NCI-H526 treated with DMSO at 0.1 percent for 48 hours (cell line): ENCODE measurements around the gene ARSK.

Experiments
- DNase-seq: peaks from one replicate; lab custom pipeline; 2025; lab: John Stamatoyannopoulos, UW

The ARSK gene

DNA sequence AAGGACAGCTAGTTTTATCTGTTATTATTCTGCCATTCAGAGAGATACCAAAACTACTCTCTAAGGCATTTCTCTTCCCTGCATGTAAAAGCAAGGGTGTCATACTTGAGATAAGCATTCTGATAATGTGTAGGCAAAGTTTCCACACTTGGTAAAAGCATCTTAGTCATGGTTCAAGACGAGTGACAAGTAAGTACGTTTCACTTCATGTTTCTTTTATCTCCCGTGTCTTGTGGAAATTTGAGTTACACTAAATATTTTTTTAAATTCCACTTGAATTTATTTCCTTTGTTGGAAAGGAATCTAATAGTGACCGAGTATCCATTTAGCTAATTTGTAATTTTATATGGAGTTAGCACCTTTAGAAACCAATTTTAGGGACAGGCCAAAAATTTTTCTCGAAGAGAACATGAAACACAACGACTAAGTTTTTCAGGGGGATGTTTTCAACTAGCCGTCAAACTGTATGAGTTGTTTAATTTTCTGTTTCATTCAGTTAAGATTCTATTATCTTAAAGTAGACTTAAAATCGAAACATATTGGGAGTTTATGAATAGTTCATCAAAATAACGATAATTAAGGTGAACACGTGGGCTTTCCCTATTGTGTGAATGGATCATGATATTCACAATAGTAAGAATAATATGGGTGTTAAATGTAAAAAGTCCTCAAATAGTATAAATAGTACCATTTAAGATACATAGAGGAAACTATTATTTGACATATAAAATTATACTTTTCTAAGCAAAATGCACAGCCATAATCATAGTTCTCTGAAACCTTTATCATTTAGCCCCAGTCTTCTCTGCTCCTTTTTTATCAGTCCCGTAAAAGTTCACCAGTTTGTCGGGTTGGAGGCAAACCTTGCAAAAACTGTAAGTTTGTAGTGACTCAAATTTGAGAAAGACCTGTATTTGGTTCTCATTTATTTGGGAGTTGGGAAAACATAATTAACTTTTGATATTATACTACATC, 93.3 kb downstream of the ARSK start:
- no peak for DNase-seq

DNA sequence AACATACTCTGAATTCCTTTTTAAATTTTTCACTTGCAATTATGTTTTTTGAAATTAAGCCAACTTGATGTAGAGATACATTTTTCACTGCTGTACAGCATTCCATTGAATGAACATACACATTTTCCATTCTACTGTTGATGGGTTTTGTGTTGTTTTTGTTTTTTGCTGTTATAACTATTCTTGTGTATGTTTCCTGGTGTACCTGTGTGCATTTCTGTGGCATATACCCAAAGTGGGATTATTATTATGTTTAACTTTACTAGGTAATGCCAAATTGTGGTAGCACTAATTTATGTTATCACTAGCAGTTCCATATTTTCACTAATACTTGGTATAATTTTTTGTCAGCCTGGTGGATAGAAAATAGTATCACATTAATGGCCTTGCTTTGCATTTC, 94.4 kb downstream of the ARSK start:
- no peak for DNase-seq

DNA sequence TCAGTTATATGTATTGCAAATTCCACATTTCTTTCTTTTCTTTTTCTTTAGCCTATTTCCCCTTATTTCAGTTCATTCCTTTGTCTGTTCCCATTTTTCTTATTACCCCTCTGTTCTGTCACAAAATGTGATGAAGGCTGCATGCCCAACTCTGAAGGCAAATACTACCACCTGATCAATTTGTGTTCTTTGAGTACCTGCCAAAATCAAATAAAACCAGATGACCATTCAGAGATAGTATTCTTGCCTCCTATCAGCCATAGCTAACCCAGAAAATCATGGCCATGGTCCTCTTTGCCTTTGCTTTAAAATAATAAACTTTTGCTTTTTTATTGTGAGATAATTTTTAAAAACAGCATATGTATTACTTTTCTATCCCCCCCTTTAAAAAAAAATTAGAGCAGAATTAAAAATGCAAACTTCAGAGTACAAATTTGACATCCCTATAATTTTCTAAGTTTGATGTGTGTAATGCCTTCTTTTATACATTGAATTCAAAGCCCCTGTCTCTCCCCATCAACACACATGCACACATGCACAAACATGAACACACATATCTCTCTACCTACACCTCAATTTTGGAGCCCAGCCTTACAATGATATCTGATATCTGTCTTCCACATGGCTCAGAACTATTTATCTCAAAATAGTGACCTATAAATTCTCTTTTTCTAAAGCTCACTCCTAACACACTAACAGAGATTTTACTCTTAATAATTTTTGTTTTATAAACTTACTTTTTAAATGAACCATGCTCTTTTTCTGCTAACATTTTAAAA, 95.1 kb downstream of the ARSK start:
- DNase-seq = no peak

DNA sequence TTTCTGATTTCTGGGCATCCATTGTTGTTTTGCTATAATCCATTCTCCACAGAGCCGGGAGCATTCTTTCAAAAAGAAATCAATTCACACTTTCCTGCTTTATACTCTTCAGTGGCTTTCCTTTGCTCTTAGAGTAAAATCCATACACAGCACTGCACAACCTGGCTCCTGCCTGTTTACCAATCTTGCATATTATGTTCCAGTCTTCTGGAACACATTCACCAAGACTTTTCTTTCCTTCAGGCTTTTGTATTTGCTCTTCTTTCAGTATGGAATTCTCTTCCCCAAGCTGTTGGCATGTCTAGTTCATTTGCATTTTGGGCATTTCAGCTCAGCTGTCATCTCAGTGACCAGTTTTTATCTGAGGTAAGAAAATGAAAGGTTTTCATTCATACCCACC, 97.9 kb downstream of the ARSK start:
- no peak for DNase-seq

DNA sequence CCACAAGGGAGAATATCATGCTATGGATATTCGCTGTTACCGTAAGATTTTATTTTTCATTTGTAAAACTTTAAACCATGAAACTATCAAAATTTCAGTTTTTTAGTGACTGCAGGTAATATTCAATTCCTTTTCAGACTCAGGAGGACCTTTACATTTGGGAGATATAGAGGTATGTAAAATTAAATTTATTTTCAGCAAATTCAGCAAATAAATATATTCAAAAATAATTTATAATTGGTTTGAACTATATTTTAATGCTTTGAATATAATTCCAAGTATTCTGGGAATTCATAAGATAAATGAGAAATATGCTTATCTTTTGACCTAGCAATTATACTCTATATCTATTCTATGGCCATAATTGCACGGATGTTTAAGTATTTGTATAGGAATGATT, 99.3 kb downstream of the ARSK start:
- no peak for DNase-seq
